SK-N-SH (cell line): ENCODE measurements around the gene PSMC5.

Experiments used
- GATA2 ChIP-seq: sonication (generic); formaldehyde crosslinking; IDR thresholded peaks from 2 replicates; pipeline ENCODE4 v1.5.0; 2020; ENCODE audit warnings: mild to moderate bottlenecking, missing genetic modification reagents
- MXI1 ChIP-seq: IDR thresholded peaks from 2 replicates; pipeline ENCODE4 v1.6.1; 2012; ENCODE audit warnings: mild to moderate bottlenecking, low read depth, low read length, improper control_type of control experiment
- SMC3 ChIP-seq: IDR thresholded peaks from 2 replicates; pipeline ENCODE4 v1.6.1; 2012; ENCODE audit warnings: low read depth, low read length, improper control_type of control experiment
- TAF1 ChIP-seq: IDR thresholded peaks from 2 replicates; pipeline ENCODE4 v1.6.1; 2012; ENCODE audit warnings: low read depth, mild to moderate bottlenecking, low read length, moderate library complexity, borderline replicate concordance
- YY1 ChIP-seq: IDR thresholded peaks from 2 replicates; pipeline ENCODE4 v1.4.0; 2012; ENCODE audit warnings: low read depth, mild to moderate bottlenecking
- TF ChIP-seq, protein P1 (sequence below): fragments of 200-600 bp; sonication (generic); IDR thresholded peaks from 2 replicates; pipeline ENCODE4 v1.6.1; 2017; ENCODE audit warnings: antibody characterized with exemption, mild to moderate bottlenecking, moderate library complexity
- TF ChIP-seq, protein P2 (sequence below): IDR thresholded peaks from 2 replicates; pipeline ENCODE4; 2012

DNA sequence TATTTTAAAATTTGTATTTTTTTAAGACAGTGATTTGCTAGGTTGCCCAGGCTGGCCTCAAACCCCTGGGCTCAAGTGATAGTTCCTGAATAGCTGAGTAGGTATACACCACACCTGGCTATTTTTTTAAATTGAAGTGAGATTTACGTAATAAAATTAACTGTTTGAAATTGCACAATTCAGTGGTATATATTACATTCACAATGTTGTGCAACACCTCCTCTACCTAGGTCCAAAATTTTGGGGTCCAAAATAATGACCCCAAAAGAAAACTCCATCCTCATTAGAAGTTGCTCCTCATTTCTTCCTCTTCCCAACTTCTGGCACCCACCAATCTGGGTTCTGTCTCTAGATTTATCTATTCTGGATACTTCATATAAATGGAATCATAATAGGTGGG, 18.3 kb downstream of the PSMC5 start:
- TF ChIP-seq, protein P1, sequence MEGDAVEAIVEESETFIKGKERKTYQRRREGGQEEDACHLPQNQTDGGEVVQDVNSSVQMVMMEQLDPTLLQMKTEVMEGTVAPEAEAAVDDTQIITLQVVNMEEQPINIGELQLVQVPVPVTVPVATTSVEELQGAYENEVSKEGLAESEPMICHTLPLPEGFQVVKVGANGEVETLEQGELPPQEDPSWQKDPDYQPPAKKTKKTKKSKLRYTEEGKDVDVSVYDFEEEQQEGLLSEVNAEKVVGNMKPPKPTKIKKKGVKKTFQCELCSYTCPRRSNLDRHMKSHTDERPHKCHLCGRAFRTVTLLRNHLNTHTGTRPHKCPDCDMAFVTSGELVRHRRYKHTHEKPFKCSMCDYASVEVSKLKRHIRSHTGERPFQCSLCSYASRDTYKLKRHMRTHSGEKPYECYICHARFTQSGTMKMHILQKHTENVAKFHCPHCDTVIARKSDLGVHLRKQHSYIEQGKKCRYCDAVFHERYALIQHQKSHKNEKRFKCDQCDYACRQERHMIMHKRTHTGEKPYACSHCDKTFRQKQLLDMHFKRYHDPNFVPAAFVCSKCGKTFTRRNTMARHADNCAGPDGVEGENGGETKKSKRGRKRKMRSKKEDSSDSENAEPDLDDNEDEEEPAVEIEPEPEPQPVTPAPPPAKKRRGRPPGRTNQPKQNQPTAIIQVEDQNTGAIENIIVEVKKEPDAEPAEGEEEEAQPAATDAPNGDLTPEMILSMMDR, result no peak
- TF ChIP-seq SMC3, result no peak
- TF ChIP-seq MXI1, result no peak
- TF ChIP-seq TAF1, result no peak
- no peak for TF ChIP-seq YY1
- TF ChIP-seq GATA2 (CRISPR knock-in tag), result no peak
- TF ChIP-seq, protein P2, sequence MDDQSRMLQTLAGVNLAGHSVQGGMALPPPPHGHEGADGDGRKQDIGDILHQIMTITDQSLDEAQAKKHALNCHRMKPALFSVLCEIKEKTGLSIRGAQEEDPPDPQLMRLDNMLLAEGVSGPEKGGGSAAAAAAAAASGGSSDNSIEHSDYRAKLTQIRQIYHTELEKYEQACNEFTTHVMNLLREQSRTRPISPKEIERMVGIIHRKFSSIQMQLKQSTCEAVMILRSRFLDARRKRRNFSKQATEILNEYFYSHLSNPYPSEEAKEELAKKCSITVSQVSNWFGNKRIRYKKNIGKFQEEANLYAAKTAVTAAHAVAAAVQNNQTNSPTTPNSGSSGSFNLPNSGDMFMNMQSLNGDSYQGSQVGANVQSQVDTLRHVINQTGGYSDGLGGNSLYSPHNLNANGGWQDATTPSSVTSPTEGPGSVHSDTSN, result no peak
